ENCODE data around the gene POU3F3. TPM values are rescaled to one million over a fixed set of nuclear protein-coding genes. Genes with fewer than 3 reads are reported as not detected.

Gene POU3F3
- total RNA-seq, 1 donor from 2014 or later, result not detected

DNA sequence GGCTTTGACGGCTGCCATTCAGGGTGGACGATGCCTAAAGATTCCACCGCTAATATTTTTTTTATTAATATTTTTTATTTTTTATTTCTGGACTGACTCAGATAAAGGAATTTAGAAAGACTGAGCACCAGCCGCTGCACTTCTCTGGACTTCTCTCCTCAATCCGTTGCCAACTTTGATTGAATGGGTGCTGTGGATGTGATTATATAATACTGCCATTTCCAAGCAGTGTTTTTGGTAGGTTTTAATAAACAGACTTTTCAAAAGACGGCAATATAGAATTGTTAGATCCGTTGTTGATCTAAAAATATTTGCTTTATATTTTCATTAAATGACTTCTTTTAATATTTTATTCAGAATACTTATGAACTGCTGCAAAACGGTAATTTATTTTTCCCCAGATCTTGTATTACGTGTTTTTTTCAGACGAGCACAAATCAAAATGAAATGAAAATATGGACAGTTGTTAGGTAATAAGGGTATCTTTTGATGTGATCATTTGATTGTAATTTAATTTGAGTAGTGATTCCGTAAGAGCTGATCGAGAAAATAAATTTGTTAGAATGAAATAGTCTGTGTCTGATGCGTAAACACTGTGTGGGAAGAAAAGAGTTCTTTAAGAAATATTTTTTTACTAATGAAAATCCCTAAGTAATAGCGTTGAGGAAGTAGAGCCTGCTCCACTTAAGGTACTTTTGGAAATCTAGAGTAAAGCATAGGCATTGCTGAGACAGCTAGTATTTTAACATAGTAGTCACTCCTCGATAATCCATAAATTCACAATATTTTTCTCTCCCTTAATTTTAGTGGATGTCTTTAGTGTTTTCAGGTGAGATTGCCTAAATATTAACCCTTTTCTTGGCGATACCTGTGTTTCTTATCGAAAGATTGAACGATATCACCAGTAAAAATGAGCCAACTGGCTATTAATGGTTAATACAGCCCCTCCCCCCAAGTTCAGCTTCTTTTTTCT is 4.4 kb downstream of the POU3F3 start:
- DNase-seq (no peak), ATAC-seq (ENCODE audit: low read depth) (no peak)
- intact Hi-C loops (cut with micrococcal nuclease), result loop anchor here (10.0 kb wide), 1 partner anchor 377 kb away; no protein-coding TSS in a partner anchor
- Mint-ChIP-seq H3K27me3 (peaks cover 59% of the 10 kb centered on the region), H3K9me3 (peaks cover 3% of the 10 kb centered on the region), H3K36me3 (ENCODE audit: low read depth) (no peaks in the 10 kb centered on the region), H3K4me3 (no peak overlapping the region), H3K4me1 (peaks cover 32% of the 10 kb centered on the region), H3K27ac (no peak overlapping the region)
- ChIA-PET CTCF (no interaction called here), POLR2A (no interaction called here)
- no peak for TF ChIP-seq CTCF (IDR thresholded peaks at IDR 0.05)

- H3K9me3 Mint-ChIP-seq, result peaks cover 3% of the 10 kb centered on the region
- ATAC-seq (ENCODE audit: low read depth) (no peak), DNase-seq (no peak)
- no peak overlapping the region for H3K27ac Mint-ChIP-seq
- peaks cover 25% of the 10 kb centered on the region for H3K4me1 Mint-ChIP-seq
- no peak overlapping the region for H3K4me3 Mint-ChIP-seq
- H3K27me3 Mint-ChIP-seq, result peaks cover 58% of the 10 kb centered on the region
- no peaks in the 10 kb centered on the region for H3K36me3 Mint-ChIP-seq (ENCODE audit: low read depth)
- ChIA-PET CTCF (interaction anchor here (0.6 kb wide), 1 partner anchor 10 kb away, joined by 3 read pairs; no protein-coding TSS in a partner anchor), POLR2A (no interaction called here)
- intact Hi-C loops (cut with micrococcal nuclease), result loop anchor here (10.0 kb wide), 1 partner anchor 375 kb away; no protein-coding TSS in a partner anchor
- TF ChIP-seq CTCF (IDR thresholded peaks at IDR 0.05), result no peak
These were observed 5.4 kb downstream of the POU3F3 start for GRCh38 chr2:104859291-104859765.

GRCh38 chr2:104859766-104860450 is 6.0 kb downstream of the POU3F3 start:
- intact Hi-C loops (cut with micrococcal nuclease), result loop anchor here (10.0 kb wide), 1 partner anchor 375 kb away; no protein-coding TSS in a partner anchor
- H3K9me3 Mint-ChIP-seq, result peaks cover 3% of the 10 kb centered on the region
- H3K36me3 Mint-ChIP-seq (ENCODE audit: low read depth), result no peaks in the 10 kb centered on the region
- no peak overlapping the region for H3K27ac Mint-ChIP-seq
- H3K4me3 Mint-ChIP-seq, result no peak overlapping the region
- ChIA-PET POLR2A (no interaction called here), CTCF (interaction anchor here (0.6 to 1.1 kb wide), 2 partner anchors 10 to 117 kb away, joined by 3 read pairs; no protein-coding TSS in a partner anchor)
- H3K27me3 Mint-ChIP-seq, result peaks cover 57% of the 10 kb centered on the region
- ATAC-seq (ENCODE audit: low read depth) (no peak), DNase-seq (no peak)
- no peak for TF ChIP-seq CTCF (IDR thresholded peaks at IDR 0.05)
- peaks cover 20% of the 10 kb centered on the region for H3K4me1 Mint-ChIP-seq

DNA sequence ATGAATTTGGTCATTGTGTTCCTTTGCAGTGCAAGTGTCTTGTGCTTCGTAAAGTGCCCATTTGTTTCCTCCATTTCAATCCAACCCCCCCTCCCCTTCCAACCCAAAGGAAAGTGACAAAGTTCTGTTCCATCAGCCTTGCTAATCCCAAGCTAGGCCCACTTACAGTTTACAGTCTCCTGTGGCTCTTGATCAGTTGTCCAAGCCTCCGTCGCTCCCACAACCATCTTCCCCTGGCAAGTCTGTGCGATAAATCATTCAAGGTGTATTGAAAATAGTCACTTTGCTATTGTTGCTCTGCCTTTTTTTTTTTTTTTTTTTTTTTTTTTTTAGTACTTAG is 6.5 kb downstream of the POU3F3 start:
- peaks cover 20% of the 10 kb centered on the region for H3K4me1 Mint-ChIP-seq
- DNase-seq, result no peak
- ChIA-PET CTCF (interaction anchor here (0.9 to 1.1 kb wide), 2 partner anchors 11 to 116 kb away, joined by 3 read pairs; no protein-coding TSS in a partner anchor), POLR2A (no interaction called here)
- intact Hi-C loops (cut with micrococcal nuclease), result no loop called here
- H3K36me3 Mint-ChIP-seq (ENCODE audit: low read depth), result no peaks in the 10 kb centered on the region
- ATAC-seq (ENCODE audit: low read depth), result no peak
- peaks cover 3% of the 10 kb centered on the region for H3K9me3 Mint-ChIP-seq
- peaks cover 62% of the 10 kb centered on the region for H3K27me3 Mint-ChIP-seq
- H3K4me3 Mint-ChIP-seq, result no peak overlapping the region
- no peak for TF ChIP-seq CTCF (IDR thresholded peaks at IDR 0.05)
- H3K27ac Mint-ChIP-seq, result no peak overlapping the region
